ENCODE data around the gene TXNDC11. TPM values are rescaled to one million over a fixed set of nuclear protein-coding genes. Genes with fewer than 3 reads are reported as not detected.

The TXNDC11 gene
- total RNA-seq, 1 experiment from 2014 or later = 51.3 TPM

DNA sequence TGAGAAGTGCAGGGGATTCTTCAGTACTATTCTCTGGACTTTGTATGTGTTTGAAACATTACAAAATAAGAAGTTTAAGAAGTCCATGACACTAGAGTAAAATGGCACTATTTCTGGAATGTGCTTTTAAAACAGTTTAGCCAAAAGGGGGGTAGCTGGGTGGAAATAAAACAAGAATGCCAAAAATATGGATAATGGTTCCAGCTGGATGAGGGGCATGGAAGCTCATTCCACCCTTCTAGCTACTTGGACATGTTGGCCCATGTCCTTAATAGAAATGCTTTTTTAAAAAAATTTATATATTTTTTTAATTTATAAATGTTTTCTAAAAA lies 41.3 kb upstream of the TXNDC11 start:
- Mint-ChIP-seq H3K27me3 (ENCODE audit: unreplicated experiment) (no peaks in the 10 kb centered on the region), H3K9me3 (ENCODE audit: low read depth, unreplicated experiment) (no peaks in the 10 kb centered on the region), H3K36me3 (ENCODE audit: insufficient read depth, unreplicated experiment) (peaks cover 67% of the 10 kb centered on the region), H3K27ac (ENCODE audit: unreplicated experiment) (peak overlapping the region; percentile 89), H3K4me1 (ENCODE audit: low read depth, unreplicated experiment) (peaks cover 55% of the 10 kb centered on the region), H3K4me3 (ENCODE audit: low read depth, unreplicated experiment) (peak overlapping the region; percentile 38)
- CTCF ChIA-PET = no interaction called here
- DNase-seq = no peak
- BruUV-seq (replicated peaks) = no TSS peak
- TF ChIP-seq, protein P1, sequence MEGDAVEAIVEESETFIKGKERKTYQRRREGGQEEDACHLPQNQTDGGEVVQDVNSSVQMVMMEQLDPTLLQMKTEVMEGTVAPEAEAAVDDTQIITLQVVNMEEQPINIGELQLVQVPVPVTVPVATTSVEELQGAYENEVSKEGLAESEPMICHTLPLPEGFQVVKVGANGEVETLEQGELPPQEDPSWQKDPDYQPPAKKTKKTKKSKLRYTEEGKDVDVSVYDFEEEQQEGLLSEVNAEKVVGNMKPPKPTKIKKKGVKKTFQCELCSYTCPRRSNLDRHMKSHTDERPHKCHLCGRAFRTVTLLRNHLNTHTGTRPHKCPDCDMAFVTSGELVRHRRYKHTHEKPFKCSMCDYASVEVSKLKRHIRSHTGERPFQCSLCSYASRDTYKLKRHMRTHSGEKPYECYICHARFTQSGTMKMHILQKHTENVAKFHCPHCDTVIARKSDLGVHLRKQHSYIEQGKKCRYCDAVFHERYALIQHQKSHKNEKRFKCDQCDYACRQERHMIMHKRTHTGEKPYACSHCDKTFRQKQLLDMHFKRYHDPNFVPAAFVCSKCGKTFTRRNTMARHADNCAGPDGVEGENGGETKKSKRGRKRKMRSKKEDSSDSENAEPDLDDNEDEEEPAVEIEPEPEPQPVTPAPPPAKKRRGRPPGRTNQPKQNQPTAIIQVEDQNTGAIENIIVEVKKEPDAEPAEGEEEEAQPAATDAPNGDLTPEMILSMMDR (IDR thresholded peaks at IDR 0.05; ENCODE audit: unreplicated experiment) = no peak
- intact Hi-C loops (cut with micrococcal nuclease; ENCODE audit: unreplicated experiment) = no loop called here

DNA sequence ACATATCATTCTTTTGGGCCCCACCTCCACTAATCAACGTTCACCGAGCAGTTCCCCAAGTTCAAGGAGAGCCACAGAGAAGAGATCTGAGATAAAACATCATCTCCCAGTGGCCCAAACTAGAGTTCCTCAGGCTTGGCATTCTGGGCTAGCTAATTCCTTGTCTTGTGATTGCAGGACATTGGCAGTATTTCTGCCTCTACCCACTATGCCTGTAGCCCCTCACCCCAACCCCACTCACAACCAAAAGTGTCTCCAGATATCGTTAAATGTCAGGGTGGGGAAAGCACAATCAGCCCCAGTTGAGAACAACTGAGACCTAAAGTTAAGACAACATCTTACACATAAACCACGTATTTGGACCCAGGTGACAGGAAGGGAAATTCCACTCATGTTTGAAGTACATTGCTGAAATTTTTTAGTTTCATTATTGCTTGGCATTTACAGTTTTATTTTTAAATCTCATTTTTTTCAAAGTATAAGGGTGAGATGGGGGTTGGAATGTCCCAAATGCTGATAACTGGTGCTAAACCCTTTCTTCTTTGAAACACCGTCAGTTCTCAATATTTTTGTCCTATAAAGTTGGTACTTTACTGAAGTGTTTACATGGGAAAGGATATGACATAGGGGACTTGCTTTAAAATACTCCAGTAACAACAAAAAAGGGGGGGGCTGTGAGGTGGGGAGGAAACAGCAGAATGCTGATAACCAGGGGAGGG lies 40.8 kb upstream of the TXNDC11 start:
- H3K9me3 Mint-ChIP-seq (ENCODE audit: low read depth, unreplicated experiment) = no peaks in the 10 kb centered on the region
- peaks cover 52% of the 10 kb centered on the region for H3K4me1 Mint-ChIP-seq (ENCODE audit: low read depth, unreplicated experiment)
- H3K27me3 Mint-ChIP-seq (ENCODE audit: unreplicated experiment) = no peaks in the 10 kb centered on the region
- BruUV-seq (replicated peaks) = no TSS peak
- peak overlapping the region; percentile 38 for H3K4me3 Mint-ChIP-seq (ENCODE audit: low read depth, unreplicated experiment)
- peaks cover 68% of the 10 kb centered on the region for H3K36me3 Mint-ChIP-seq (ENCODE audit: insufficient read depth, unreplicated experiment)
- intact Hi-C loops (cut with micrococcal nuclease; ENCODE audit: unreplicated experiment) = loop anchor here (1.0 kb wide), 2 partner anchors 13 to 41 kb away; partner anchors contain the start of gene TXNDC11
- peak overlapping the region; percentile 89 for H3K27ac Mint-ChIP-seq (ENCODE audit: unreplicated experiment)
- TF ChIP-seq, protein P1 (IDR thresholded peaks at IDR 0.05; ENCODE audit: unreplicated experiment) = no peak
- peak; percentile 18 for DNase-seq
- CTCF ChIA-PET = interaction anchor here (0.9 to 1.2 kb wide), 2 partner anchors 8 to 14 kb away, joined by 3 to 10 read pairs; partner anchors contain the start of gene ZC3H7A

DNA sequence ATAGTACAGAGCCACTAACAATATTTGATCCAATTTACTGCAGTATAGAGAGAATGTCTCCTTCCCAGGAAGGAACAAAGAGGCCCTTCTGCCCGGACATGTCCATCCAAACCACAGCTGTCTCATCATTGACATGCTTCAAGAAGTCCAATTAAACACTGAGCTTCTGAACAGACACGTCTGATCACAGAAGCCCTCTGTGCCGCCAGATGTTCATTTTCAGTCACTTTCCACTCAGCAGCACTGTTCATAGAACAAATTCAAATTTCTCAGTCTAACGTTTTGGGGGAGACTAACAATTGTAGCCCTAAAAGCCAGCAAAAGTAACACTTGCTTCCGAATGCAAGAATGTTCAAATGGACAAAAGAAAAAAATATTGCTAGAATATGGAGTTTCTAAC lies 39.1 kb upstream of the TXNDC11 start:
- Mint-ChIP-seq H3K9me3 (ENCODE audit: low read depth, unreplicated experiment) (no peaks in the 10 kb centered on the region), H3K4me3 (ENCODE audit: low read depth, unreplicated experiment) (peak overlapping the region; percentile 38), H3K27me3 (ENCODE audit: unreplicated experiment) (no peaks in the 10 kb centered on the region), H3K36me3 (ENCODE audit: insufficient read depth, unreplicated experiment) (peaks cover 70% of the 10 kb centered on the region), H3K4me1 (ENCODE audit: low read depth, unreplicated experiment) (peaks cover 36% of the 10 kb centered on the region), H3K27ac (ENCODE audit: unreplicated experiment) (peak overlapping the region; percentile 89)
- BruUV-seq (replicated peaks) = no TSS peak
- CTCF ChIA-PET = no interaction called here
- no peak for DNase-seq
- TF ChIP-seq, protein P1 (IDR thresholded peaks at IDR 0.05; ENCODE audit: unreplicated experiment) = no peak
- intact Hi-C loops (cut with micrococcal nuclease; ENCODE audit: unreplicated experiment) = no loop called here

DNA sequence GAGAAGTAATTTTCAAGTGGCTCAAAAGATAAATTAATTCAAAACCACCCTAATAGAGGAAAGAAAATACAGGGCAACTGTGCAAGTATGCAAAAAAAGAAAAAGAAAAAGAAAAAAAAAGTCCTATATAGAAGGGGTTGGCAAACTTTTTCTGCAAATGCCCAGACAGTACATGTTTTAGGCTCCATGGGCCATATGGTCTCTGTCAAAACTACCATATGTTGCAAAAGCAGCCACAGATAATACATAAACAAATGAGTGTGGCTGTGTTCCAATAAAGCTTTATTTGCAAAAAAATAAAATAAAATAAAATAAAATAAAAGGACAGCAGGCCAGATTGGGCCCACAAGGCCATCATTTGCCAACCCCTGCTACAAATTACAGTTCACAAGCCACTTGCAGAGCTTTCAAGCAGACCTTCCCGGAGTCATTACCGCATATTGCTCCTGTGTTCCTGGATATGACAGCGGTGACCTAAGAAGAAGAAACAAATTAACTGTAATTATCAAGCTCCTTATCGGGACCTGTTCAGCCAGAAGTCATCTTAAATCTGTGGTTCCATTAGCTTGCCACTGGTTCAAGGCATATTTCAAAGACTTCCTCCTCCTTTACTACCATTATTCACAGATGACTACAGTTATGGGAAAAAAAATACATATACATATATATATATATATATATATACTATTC lies 38.5 kb upstream of the TXNDC11 start:
- CTCF ChIA-PET = interaction anchor here (1.1 kb wide), 1 partner anchor 9 kb away, joined by 3 read pairs; no protein-coding TSS in a partner anchor
- H3K4me1 Mint-ChIP-seq (ENCODE audit: low read depth, unreplicated experiment) = peaks cover 30% of the 10 kb centered on the region
- no TSS peak for BruUV-seq (replicated peaks)
- TF ChIP-seq, protein P1 (IDR thresholded peaks at IDR 0.05; ENCODE audit: unreplicated experiment) = no peak
- no peaks in the 10 kb centered on the region for H3K27me3 Mint-ChIP-seq (ENCODE audit: unreplicated experiment)
- H3K4me3 Mint-ChIP-seq (ENCODE audit: low read depth, unreplicated experiment) = no peak overlapping the region
- intact Hi-C loops (cut with micrococcal nuclease; ENCODE audit: unreplicated experiment) = no loop called here
- DNase-seq = no peak
- peaks cover 73% of the 10 kb centered on the region for H3K36me3 Mint-ChIP-seq (ENCODE audit: insufficient read depth, unreplicated experiment)
- H3K27ac Mint-ChIP-seq (ENCODE audit: unreplicated experiment) = peak overlapping the region; percentile 89
- H3K9me3 Mint-ChIP-seq (ENCODE audit: low read depth, unreplicated experiment) = no peaks in the 10 kb centered on the region
